NCI-H1417 treated with DMSO at 0.1 percent for 48 hours (cell line): ENCODE data around the gene JAKMIP2.
"Not testable (repeated sequence)": the region's sequence is repeated elsewhere in the genome, so short reads cannot be mapped to it uniquely, and the experiment has no call there.

Experiments
- DNase-seq: peaks from one replicate; lab custom pipeline; 2025; lab: John Stamatoyannopoulos, UW

The JAKMIP2 gene

DNA sequence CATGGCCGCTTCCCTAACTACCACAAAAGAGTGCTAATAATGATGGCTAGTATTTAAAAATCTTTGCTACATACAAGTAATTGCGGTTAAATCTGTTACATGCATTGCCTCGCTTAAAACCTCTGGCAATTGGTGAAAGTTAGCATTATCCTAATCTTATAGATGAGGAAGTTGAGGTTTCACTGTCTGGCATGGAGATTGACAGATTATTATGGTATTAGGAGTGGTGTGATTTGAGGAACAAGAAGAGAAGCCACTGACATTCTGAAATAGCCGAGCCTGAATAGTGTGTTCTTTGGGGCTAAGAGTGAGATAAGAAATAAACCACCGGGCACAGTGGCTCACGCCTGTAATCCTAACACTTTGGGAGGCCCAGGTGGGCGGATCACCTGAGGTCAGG is 227.4 kb downstream of the JAKMIP2 start:
- no peak for DNase-seq

DNA sequence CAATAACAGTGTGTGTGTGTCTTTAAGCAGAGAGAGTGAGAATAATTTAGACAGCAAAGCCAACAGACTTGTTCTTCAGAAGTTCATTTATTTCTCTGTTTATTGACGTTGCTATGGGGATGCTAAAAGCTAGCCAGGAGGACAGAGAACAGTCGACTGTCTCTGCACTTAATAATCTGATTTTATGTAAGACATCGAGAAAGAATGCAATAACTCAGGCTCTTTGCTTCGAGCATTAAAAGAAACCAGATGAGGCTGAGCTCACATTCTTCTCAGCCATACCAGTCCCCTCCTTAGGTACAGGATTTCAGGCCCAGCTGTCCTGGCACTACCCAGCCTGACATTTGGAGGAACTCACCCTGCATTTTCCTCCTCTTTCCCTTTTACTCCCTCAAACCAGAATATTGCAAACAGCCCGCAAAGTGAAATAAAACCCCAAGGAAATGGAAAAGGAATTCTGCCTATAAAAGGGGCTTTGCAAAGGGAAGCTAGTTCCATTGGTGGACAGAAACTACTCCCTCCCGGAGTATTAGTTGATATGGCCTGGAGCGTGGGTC is 228.2 kb downstream of the JAKMIP2 start:
- no peak for DNase-seq

DNA sequence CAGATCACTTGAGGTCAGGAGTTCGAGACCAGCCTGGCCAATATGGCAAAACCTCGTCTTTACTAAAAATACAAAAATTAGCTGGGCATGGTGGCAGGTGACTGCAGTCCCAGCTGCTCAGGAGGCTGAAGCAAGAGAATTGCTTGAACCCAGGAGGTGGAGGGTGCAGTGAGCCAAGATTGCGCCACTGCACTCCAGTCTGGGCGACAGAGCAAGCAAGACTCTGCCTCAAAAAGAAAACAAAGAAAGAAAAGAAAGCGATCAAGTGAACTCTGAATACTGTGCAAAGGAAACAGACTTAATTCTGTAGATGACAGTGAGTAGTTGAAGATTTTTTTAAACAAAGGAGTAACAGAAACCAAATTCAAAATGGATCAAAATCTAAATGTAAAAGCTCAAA is 228.7 kb downstream of the JAKMIP2 start:
- DNase-seq = not testable (repeated sequence)

DNA sequence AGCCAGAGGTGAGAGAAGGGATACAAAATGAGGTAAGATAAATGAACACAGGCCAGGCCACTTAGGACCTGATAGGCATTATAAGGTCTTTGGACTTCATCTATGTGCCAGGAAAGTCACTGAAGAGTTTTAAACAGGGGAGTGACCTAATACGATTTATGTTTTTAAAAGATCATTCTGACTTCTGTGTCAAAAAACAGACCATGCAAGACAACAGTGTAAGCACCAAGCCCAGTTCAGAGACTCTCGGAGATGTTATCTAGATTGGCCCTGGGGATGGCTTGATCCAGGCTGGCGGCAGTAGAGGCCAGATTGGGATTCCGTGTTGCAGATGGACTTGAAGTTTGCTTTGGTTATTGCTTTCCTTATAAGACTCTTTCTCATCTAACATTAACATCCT is 229.6 kb downstream of the JAKMIP2 start:
- no peak for DNase-seq

DNA sequence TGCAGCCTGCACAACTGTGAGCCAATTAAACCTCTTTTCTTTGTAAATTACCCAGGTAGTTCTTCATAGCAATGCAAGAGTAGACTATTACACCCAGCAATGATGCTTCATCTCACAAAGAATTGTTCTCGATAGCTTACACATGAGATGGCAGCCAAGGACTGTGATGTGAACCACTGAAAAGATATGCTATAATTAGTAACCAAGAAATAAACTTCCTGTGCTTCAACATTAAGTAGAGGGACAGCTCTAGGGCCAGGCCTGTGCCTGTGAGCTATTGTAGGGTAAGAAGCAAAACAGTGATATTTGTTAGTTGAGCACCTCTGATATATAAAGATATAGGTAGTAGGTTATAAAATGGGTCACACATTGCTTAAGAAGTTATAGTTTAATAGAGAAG is 230.9 kb downstream of the JAKMIP2 start:
- DNase-seq = no peak

DNA sequence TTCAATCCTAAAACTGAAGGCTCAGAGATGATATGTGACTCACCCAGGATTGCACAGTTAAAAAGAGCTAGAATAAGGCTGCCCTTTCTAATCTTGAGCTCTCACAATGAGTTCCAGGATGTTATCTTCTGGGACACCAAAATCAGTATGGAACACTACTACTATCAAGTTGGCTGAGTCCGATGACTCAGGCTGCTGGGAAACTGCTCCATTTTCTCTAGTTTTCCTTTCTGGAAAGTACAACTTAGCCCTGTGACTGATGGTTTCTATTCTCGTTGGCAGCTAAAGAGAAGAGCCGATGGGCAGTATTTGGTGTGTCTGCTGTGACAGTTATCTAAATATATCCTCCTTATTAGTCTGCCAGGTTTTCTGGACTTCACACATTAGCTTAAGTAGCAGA is 234.8 kb downstream of the JAKMIP2 start:
- DNase-seq = no peak

DNA sequence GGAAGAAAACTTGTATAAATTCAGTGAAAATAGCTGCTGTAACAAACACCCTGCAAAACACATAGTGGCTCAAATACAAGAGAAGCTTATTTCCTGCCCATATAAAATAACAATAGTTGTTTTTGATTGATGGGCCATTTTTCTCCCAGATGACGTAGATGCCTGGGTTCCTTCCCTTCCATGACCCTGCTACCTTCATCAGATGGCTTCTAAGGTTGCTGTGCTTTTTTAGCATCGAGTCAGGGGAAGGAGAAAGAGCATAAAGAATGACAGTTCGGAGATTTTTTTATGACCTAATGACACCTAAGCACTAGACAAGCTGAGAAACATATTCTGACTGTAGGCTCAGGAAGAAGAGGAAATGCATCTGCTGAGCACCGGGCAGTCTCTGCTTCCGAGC is 238.0 kb downstream of the JAKMIP2 start:
- no peak for DNase-seq

DNA sequence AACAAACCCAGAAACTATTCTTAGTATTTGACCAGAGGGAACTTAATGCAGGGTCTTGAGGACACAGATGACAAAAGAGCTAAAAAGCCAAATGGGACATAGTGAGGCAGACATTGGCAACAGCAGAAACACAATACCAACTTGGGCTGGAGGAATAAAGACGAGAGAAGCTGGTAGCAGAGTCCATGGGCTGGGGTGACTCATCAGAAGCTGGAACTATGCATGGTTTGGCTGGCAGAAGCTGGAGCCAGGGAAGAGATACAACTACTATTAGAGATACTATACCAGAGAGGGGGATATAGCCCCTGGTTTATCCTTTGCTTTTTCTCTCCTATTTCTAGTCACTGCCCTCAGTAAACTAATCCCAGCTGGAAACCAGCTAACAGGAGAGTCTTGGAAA is 243.5 kb downstream of the JAKMIP2 start:
- DNase-seq = no peak

DNA sequence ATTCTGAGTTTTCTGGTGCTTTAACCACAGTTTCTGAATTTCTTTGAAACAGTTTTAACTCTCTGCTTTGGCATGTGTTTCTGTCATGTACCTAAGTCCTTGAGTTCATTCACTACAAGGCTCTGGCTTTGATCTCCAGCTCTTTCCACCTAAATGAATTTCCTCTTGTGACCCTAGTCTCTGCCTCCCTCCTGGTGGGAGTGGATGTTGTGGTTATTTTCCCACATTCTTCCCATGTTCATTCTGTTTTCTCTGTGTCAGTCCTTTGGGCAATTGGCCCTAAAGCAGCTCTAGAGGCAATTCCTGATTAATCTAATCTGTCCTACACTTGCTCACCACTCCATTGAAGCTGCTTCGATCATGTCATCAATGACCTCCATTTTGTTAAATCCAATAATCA is 244.3 kb downstream of the JAKMIP2 start:
- no peak for DNase-seq
